T-helper 2 cell treated with Interferon-gamma antibody and Interleukin-4, amounts not matched to agents 5 μg/mL and 100 μg/mL, for 36 hours (primary cell): ENCODE data around the gene MEF2C.

ENCODE experiments used
- DNase-seq: peaks from one replicate; pipeline ENCODE4 v3.0.0; 2021; ENCODE audit warnings: low spot score
- H3K27ac Mint-ChIP-seq: one replicate; pipeline ENCODE4 v1.8.0; 2021; ENCODE audit warnings: mild to moderate bottlenecking, mixed read lengths
- H3K27me3 Mint-ChIP-seq: one replicate; pipeline ENCODE4 v1.8.0; 2021; ENCODE audit warnings: low read depth, mixed read lengths
- H3K36me3 Mint-ChIP-seq: one replicate; pipeline ENCODE4 v1.8.0; 2021; ENCODE audit warnings: low read depth, mixed read lengths
- H3K4me1 Mint-ChIP-seq: one replicate; pipeline ENCODE4 v1.8.0; 2021; ENCODE audit warnings: low read depth, mixed read lengths
- H3K4me3 Mint-ChIP-seq: one replicate; pipeline ENCODE4 v1.8.0; 2022; ENCODE audit warnings: mild to moderate bottlenecking, moderate library complexity, mixed read lengths
- H3K9me3 Mint-ChIP-seq: one replicate; pipeline ENCODE4 v1.8.0; 2021; ENCODE audit warnings: mixed read lengths

MEF2C gene

DNA sequence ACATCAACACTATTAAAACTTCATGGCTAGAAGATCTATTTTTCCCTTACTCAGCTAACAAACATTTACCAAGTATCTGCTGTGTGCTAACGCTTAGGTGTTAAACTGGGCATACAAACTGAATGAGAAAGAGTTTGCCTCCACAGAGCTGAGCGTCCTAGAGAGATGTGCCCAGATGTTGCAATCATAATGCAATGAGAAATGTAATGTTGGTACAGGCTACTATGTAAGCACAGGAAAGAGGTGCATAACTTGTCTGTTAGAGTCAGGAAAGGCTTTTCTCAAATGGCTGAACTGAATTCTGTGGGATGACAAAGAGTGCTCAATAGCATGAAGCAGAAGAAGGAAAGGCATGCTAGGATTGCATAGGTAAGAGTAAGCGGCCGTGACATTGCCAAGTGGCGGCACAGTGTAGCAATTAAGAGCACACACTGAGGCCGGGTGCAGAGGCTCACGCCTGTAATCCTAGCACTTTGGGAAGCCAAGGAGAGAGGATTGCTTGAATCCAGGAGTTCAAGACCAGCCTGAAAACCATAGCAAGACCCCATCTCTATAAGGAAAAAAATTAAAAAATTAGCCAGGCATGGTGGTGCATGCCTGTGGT lies 137.8 kb downstream of the MEF2C start:
- Mint-ChIP-seq H3K36me3 (no peaks in the 10 kb centered on the region), H3K27ac (no peak overlapping the region), H3K4me3 (no peak overlapping the region), H3K4me1 (no peaks in the 10 kb centered on the region), H3K9me3 (no peaks in the 10 kb centered on the region), H3K27me3 (peaks cover 39% of the 10 kb centered on the region)
- DNase-seq, result no peak

DNA sequence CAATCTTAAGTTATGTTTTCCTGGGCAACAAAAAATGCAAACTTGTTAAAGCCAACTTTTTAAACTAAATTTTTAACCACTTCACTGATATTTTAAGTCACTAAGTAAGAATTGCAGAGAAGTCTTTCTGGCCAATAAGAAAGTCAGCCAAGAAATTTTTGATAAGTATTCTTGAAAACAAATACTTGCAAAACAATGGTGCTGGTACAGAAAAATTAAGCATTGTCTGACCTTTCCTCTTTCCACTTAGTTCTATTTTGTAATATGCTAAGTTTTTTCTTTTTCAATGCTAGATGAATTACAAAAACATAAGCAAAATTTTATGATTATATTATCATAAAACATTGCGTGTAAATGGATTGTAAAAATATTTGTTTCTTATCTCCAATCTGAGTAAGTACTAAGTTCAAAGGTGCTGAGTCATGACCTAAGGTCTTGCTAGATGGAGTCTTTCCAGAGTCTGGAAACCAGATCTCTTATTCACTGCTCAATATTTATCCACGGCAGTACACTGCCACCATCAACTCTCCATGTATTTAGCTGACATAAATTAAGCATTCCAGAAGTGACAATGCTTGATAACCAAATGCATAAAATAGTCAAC lies 139.7 kb downstream of the MEF2C start:
- H3K9me3 Mint-ChIP-seq, result no peaks in the 10 kb centered on the region
- no peak for DNase-seq
- H3K27ac Mint-ChIP-seq, result no peak overlapping the region
- no peaks in the 10 kb centered on the region for H3K36me3 Mint-ChIP-seq
- no peaks in the 10 kb centered on the region for H3K4me1 Mint-ChIP-seq
- no peak overlapping the region for H3K4me3 Mint-ChIP-seq
- peaks cover 32% of the 10 kb centered on the region for H3K27me3 Mint-ChIP-seq

DNA sequence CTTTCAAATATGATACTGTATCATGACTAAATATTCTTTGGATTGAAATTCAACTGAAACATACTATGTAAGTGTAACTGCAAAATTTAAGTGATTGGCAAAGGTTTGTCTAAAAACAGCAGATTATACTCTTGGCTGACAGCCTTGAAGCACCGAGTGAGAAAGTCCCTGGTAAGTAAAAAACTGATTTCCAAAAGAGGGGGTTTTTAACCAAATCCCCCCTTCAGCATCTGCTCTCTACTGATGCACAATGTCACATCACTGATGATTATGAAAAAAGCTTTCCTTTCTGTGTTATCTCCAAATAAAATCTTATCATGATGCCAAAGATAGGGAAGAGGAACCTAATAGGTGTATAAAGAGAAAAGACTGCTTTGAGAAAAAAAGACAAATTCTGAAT lies 141.0 kb downstream of the MEF2C start:
- no peak overlapping the region for H3K27ac Mint-ChIP-seq
- H3K4me3 Mint-ChIP-seq, result no peak overlapping the region
- H3K36me3 Mint-ChIP-seq, result no peaks in the 10 kb centered on the region
- no peaks in the 10 kb centered on the region for H3K9me3 Mint-ChIP-seq
- H3K4me1 Mint-ChIP-seq, result no peaks in the 10 kb centered on the region
- peaks cover 36% of the 10 kb centered on the region for H3K27me3 Mint-ChIP-seq
- no peak for DNase-seq

- H3K4me3 Mint-ChIP-seq, result no peak overlapping the region
- DNase-seq, result no peak
- H3K4me1 Mint-ChIP-seq, result no peaks in the 10 kb centered on the region
- H3K27me3 Mint-ChIP-seq, result peaks cover 31% of the 10 kb centered on the region
- H3K27ac Mint-ChIP-seq, result no peak overlapping the region
- no peaks in the 10 kb centered on the region for H3K36me3 Mint-ChIP-seq
- H3K9me3 Mint-ChIP-seq, result no peaks in the 10 kb centered on the region
Observed at GRCh38 chr5:88740604-88741185, 142.3 kb downstream of the MEF2C start.

GRCh38 chr5:88736494-88736893 lies 146.5 kb downstream of the MEF2C start:
- Mint-ChIP-seq H3K9me3 (no peaks in the 10 kb centered on the region), H3K27ac (no peak overlapping the region), H3K36me3 (no peaks in the 10 kb centered on the region), H3K4me1 (no peaks in the 10 kb centered on the region), H3K4me3 (no peak overlapping the region), H3K27me3 (peaks cover 22% of the 10 kb centered on the region)
- no peak for DNase-seq

GRCh38 chr5:88734983-88735382 lies 148.0 kb downstream of the MEF2C start:
- H3K9me3 Mint-ChIP-seq, result no peaks in the 10 kb centered on the region
- no peak overlapping the region for H3K27ac Mint-ChIP-seq
- H3K4me1 Mint-ChIP-seq, result no peaks in the 10 kb centered on the region
- no peak overlapping the region for H3K4me3 Mint-ChIP-seq
- no peak for DNase-seq
- H3K27me3 Mint-ChIP-seq, result peaks cover 15% of the 10 kb centered on the region
- H3K36me3 Mint-ChIP-seq, result no peaks in the 10 kb centered on the region

GRCh38 chr5:88734191-88734640 lies 148.8 kb downstream of the MEF2C start:
- H3K27ac Mint-ChIP-seq, result no peak overlapping the region
- peaks cover 16% of the 10 kb centered on the region for H3K27me3 Mint-ChIP-seq
- no peaks in the 10 kb centered on the region for H3K4me1 Mint-ChIP-seq
- no peak for DNase-seq
- H3K4me3 Mint-ChIP-seq, result no peak overlapping the region
- no peaks in the 10 kb centered on the region for H3K9me3 Mint-ChIP-seq
- H3K36me3 Mint-ChIP-seq, result no peaks in the 10 kb centered on the region

GRCh38 chr5:88732862-88733261 lies 150.1 kb downstream of the MEF2C start:
- peaks cover 13% of the 10 kb centered on the region for H3K27me3 Mint-ChIP-seq
- no peak overlapping the region for H3K4me3 Mint-ChIP-seq
- H3K4me1 Mint-ChIP-seq, result no peaks in the 10 kb centered on the region
- no peaks in the 10 kb centered on the region for H3K36me3 Mint-ChIP-seq
- no peak for DNase-seq
- H3K27ac Mint-ChIP-seq, result no peak overlapping the region
- H3K9me3 Mint-ChIP-seq, result no peaks in the 10 kb centered on the region

- no peaks in the 10 kb centered on the region for H3K36me3 Mint-ChIP-seq
- H3K4me3 Mint-ChIP-seq, result no peak overlapping the region
- no peaks in the 10 kb centered on the region for H3K4me1 Mint-ChIP-seq
- peaks cover 9% of the 10 kb centered on the region for H3K27me3 Mint-ChIP-seq
- no peak for DNase-seq
- H3K9me3 Mint-ChIP-seq, result no peaks in the 10 kb centered on the region
- H3K27ac Mint-ChIP-seq, result no peak overlapping the region
Observed at GRCh38 chr5:88732181-88732633, 150.8 kb downstream of the MEF2C start.

- no peak overlapping the region for H3K4me3 Mint-ChIP-seq
Observed at GRCh38 chr5:88729829-88730182, 153.2 kb downstream of the MEF2C start.

DNA sequence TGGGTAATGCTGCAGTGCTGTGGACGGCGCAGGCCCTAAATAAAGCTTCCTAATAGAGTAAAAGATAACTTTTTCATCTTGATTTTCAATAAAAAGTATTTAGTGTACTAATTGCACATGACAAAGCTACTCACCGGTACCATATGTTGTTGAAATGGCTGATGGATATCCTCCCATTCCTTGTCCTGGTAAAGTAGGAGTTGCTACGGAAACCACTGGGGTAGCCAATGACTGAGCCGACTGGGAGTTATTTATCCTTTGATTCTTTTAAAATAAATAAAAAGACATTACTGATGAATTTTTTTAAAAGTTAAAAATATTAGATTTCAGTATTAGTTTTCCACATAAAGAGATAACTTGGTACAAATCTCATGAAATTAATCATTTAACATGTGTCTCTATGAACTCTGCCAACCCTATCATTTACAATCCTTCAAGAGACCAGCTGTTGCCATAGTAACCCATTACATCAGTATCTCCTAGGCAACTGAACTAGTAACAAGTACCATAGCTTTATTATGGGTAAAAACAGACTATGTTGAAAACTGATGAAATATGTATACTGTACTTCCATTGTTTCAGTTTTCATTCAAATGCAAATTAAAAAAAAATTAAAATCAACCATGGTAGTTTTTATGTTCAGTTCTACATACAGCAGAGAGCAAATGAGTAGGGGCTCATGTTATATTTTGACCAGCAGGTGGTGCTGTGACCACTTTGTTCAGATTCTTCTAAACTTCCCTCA lies 153.7 kb downstream of the MEF2C start:
- peak; percentile 26 for DNase-seq
- Mint-ChIP-seq H3K4me3 (no peak overlapping the region), H3K27me3 (peaks cover 16% of the 10 kb centered on the region), H3K36me3 (no peaks in the 10 kb centered on the region), H3K9me3 (no peaks in the 10 kb centered on the region), H3K4me1 (no peaks in the 10 kb centered on the region), H3K27ac (no peak overlapping the region)

More at GRCh38 chr5:88729829-88730182, 153.2 kb downstream of the MEF2C start:
- Mint-ChIP-seq H3K4me1 (no peaks in the 10 kb centered on the region), H3K27me3 (peaks cover 16% of the 10 kb centered on the region), H3K9me3 (no peaks in the 10 kb centered on the region), H3K27ac (no peak overlapping the region), H3K36me3 (no peaks in the 10 kb centered on the region)
- DNase-seq, result no peak

DNA sequence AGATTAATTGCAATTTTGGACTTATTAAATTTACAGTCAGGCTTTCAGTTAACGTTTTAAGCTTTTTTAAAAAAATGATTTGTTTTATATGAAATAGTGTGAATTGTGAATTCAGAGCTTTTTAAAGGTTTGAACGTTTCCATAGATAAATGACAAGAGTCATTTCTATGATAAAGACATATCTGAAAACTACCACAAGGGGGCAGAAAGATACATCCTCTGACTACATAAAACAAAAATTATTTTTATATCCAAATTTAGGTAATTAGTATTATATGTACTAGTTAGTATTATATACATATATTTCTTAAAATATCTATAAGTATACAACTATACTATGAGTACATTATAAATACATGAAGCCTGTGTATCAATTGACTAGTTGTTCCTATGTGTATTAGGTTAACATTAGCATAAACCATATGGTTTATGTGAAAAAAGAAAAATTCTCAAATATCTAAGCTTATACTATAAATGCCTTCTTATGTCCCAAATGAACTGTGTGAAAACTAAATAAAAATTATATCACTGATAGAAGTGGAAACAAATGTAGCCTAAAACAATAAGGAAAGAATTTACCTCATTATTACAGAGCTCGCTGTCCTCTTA lies 155.2 kb downstream of the MEF2C start:
- Mint-ChIP-seq H3K4me1 (no peaks in the 10 kb centered on the region), H3K27me3 (peaks cover 11% of the 10 kb centered on the region), H3K4me3 (no peak overlapping the region), H3K36me3 (no peaks in the 10 kb centered on the region), H3K9me3 (no peaks in the 10 kb centered on the region), H3K27ac (no peak overlapping the region)
- DNase-seq, result no peak

DNA sequence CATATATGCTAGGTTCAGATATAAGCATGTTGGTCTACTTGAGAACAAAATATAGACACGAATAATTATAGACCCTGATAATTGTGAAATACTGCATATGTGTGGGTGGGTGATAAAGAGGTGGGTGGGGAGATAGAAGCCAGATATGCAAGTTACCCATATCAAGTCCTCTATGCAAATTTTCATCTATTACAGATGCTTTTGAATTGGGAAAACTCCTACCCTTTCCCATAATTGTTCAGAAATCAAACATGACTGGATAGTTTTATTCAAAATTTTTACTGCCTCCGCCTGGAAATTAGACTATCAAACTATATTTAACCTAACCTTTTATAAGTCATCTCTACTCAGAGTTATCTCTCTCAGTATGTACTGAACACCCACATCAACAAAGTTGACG lies 157.5 kb downstream of the MEF2C start:
- Mint-ChIP-seq H3K9me3 (no peaks in the 10 kb centered on the region), H3K4me3 (no peak overlapping the region), H3K27me3 (peaks cover 11% of the 10 kb centered on the region), H3K27ac (no peak overlapping the region), H3K36me3 (no peaks in the 10 kb centered on the region), H3K4me1 (no peaks in the 10 kb centered on the region)
- DNase-seq, result no peak

DNA sequence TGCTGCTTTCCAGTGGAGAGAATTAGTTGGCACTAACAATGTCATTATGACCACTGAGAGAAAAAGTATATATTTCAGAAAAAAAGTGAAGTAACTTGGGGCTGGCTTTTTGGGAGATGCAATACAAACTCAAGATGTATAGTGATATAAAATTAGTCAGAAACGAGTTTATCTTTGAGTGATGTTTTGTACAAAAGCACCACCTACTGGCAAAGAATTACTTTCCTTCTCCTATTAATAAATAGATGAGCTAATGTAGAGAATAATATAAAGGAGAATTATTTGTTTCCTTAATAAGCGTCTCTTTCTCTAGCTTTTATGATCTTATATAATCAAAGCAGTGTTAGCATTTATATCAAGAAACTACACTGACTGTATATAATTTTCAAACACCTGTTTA lies 158.8 kb downstream of the MEF2C start:
- Mint-ChIP-seq H3K27me3 (peaks cover 10% of the 10 kb centered on the region), H3K36me3 (no peaks in the 10 kb centered on the region), H3K9me3 (no peaks in the 10 kb centered on the region), H3K4me3 (no peak overlapping the region), H3K4me1 (no peaks in the 10 kb centered on the region), H3K27ac (no peak overlapping the region)
- DNase-seq, result no peak
